SK-N-SH (cell line): ENCODE measurements around the gene ADRB2.

ENCODE experiments used
- CTCF ChIP-seq: fragments of 200-600 bp; sonication (generic); IDR thresholded peaks from 2 replicates; pipeline ENCODE4 v1.6.1; 2017; ENCODE audit warnings: antibody characterized with exemption, mild to moderate bottlenecking, moderate library complexity
- EP300 ChIP-seq, 2 experiments: IDR thresholded peaks; 2 replicates each; pipeline versions ENCODE4 v1.4.0 to v1.6.1; 2012; ENCODE audit warnings: borderline replicate concordance in 1 of 2, low read depth in 1 of 2, low read length in 1 of 2
- FOXJ3 ChIP-seq: sonication (generic); formaldehyde crosslinking; IDR thresholded peaks from 2 replicates; pipeline ENCODE4 v1.5.1; 2020; ENCODE audit warnings: mild to moderate bottlenecking, missing genetic modification reagents
- GATA2 ChIP-seq: sonication (generic); formaldehyde crosslinking; IDR thresholded peaks from 2 replicates; pipeline ENCODE4 v1.5.0; 2020; ENCODE audit warnings: mild to moderate bottlenecking, missing genetic modification reagents
- NFIC ChIP-seq: IDR thresholded peaks from 2 replicates; pipeline ENCODE4 v1.4.0; 2012; ENCODE audit warnings: borderline replicate concordance
- POLR2AphosphoS5 ChIP-seq: IDR thresholded peaks from 2 replicates; pipeline ENCODE4 v1.6.1; 2012; ENCODE audit warnings: low read depth, low read length
- RAD21 ChIP-seq: IDR thresholded peaks from 2 replicates; pipeline ENCODE4 v1.6.1; 2012; ENCODE audit warnings: mild to moderate bottlenecking, low read length
- RCOR1 ChIP-seq: fragments of 150-350 bp; IDR thresholded peaks from 2 replicates; pipeline ENCODE4 v1.6.1; 2017; ENCODE audit warnings: antibody characterized with exemption, low read length
- TAF1 ChIP-seq: IDR thresholded peaks from 2 replicates; pipeline ENCODE4 v1.6.1; 2012; ENCODE audit warnings: low read depth, mild to moderate bottlenecking, low read length, moderate library complexity, borderline replicate concordance
- TF ChIP-seq, protein P1 (sequence below): fragments of 150-350 bp; IDR thresholded peaks from 2 replicates; pipeline ENCODE4 v1.6.1; 2017; ENCODE audit warnings: antibody characterized with exemption, low read length, low read depth, borderline replicate concordance

DNA sequence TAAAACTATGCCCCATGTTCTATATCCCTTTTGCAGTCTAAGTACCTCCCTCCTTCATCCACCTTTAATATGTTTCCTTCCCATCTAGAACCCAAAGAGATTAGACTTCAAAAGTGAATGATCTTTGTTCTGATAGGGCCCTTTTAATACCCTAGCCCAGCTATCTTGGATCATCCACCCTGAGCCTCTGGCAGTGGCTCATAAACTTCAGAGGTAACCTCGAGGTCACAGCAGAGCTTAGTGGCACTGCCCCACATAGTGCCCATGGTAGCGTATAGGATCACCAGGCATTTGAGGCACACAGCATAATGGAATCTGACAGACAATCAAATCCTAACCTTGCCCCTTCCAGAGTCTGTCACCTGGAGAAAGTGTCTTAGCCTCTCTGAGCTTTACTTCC lies 15.8 kb downstream of the ADRB2 start:
- TF ChIP-seq RCOR1 (no peak), CTCF (no peak), POLR2AphosphoS5 (no peak), TAF1 (no peak), FOXJ3 (CRISPR knock-in tag) (no peak), RAD21 (no peak), EP300 (IDR thresholded peaks at IDR 0.05; ENCODE audit: borderline replicate concordance in 1 of 2, low read depth in 1 of 2, low read length in 1 of 2) (no peak), NFIC (no peak), GATA2 (CRISPR knock-in tag) (no peak)
- TF ChIP-seq, protein P1, sequence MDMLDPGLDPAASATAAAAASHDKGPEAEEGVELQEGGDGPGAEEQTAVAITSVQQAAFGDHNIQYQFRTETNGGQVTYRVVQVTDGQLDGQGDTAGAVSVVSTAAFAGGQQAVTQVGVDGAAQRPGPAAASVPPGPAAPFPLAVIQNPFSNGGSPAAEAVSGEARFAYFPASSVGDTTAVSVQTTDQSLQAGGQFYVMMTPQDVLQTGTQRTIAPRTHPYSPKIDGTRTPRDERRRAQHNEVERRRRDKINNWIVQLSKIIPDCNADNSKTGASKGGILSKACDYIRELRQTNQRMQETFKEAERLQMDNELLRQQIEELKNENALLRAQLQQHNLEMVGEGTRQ: no peak
